AG10803 (cell line): Measurements from ENCODE around the gene APP.

Experiments
- DNase-seq: peaks from one replicate; pipeline ENCODE4 v3.0.0; 2010; ENCODE audit warnings: low read depth
- H3K4me3 ChIP-seq: 2 replicates; pipeline ENCODE4 v1.5.1; 2011; ENCODE audit warnings: mild to moderate bottlenecking, low read length, control low read depth
- TF ChIP-seq, protein P1 (sequence below): conservative IDR thresholded peaks from 2 replicates; pipeline ENCODE4 v1.5.1; 2011; ENCODE audit warnings: mild to moderate bottlenecking, low read length, control low read depth, inconsistent platforms

APP gene

DNA sequence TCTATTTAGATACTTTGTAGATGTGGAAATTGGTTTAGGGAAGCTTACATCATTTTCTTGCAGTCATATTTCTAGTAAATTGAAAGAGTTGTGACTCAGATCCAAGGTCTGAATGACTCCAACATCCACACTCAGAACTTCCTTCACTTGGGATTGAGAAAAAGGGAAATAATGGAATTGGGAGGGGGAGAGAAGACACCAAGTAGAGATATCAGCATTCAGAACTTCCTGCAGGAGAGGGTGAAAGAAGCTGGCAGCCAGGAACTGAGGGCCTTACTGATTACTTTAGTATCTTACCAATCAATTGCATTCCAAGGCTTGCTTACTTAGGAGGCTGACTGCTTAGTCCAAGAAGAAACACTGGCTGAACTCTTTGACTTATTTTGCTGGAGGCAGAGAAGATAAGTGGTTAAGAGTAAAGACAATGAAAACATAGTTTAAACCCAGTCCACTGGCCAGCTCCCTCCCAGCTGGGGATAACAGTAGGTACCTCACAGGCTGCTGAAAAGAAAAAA lies 21.7 kb downstream of the APP start:
- TF ChIP-seq, protein P1, sequence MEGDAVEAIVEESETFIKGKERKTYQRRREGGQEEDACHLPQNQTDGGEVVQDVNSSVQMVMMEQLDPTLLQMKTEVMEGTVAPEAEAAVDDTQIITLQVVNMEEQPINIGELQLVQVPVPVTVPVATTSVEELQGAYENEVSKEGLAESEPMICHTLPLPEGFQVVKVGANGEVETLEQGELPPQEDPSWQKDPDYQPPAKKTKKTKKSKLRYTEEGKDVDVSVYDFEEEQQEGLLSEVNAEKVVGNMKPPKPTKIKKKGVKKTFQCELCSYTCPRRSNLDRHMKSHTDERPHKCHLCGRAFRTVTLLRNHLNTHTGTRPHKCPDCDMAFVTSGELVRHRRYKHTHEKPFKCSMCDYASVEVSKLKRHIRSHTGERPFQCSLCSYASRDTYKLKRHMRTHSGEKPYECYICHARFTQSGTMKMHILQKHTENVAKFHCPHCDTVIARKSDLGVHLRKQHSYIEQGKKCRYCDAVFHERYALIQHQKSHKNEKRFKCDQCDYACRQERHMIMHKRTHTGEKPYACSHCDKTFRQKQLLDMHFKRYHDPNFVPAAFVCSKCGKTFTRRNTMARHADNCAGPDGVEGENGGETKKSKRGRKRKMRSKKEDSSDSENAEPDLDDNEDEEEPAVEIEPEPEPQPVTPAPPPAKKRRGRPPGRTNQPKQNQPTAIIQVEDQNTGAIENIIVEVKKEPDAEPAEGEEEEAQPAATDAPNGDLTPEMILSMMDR = no peak
- no peak overlapping the region for H3K4me3 ChIP-seq
- DNase-seq = peak; percentile 68

DNA sequence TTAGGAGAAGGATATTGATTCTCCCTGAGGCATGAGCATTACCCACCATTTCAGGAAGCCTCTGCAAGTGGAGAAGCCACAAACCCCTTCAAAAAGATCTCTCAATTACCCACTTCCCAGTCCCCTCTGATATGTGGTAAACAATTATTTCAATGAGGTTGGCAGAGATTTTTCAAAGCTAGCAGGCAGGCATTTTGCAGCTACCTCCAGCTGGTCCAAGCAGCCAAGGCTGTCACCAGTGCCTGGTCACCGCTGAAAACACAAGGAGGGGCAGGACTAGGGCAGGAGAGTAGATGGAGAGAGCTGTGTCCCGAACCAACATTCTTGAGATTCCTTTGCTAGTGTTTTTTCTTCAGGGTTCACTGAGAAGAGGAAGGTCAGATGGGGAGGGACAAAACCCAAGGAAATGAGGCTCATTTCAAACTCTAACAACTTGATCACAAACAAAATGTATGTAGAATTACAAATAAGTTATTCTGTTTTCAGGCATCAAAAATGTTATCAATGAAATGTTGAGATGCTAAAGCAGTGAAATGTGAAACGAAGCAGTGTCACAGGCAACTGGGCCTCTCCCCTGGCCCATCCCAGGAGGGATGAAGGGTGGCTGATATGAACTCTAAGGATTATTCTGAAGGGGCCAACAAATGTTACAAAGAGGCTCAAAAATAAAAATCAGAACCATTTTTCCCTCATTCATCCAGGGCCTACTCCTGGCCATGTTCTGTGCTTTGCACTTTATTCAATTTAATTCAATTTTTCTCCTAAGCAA lies 22.3 kb downstream of the APP start:
- H3K4me3 ChIP-seq = no peak overlapping the region
- DNase-seq = peak; percentile 44
- TF ChIP-seq, protein P1 = no peak

DNA sequence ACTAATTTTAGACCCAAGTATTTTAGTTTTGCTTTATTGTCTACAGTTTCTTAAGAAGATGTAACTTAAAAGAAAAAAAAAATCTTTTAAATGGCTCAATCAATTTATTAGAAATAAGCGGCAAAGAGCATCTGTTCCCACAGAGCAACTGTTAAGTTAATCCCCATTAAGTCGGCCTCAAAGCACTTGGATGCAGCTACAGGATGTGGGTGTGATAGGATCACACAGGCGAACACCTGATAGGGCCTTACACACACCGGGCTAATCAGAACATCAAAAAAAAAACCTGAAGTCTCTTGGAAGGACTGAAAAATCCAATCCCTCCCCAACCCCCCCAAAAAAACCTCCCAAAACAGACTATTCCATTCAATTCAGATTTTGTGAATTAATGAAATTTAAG lies 23.0 kb downstream of the APP start:
- TF ChIP-seq, protein P1 = no peak
- H3K4me3 ChIP-seq = no peak overlapping the region
- DNase-seq = no peak

DNA sequence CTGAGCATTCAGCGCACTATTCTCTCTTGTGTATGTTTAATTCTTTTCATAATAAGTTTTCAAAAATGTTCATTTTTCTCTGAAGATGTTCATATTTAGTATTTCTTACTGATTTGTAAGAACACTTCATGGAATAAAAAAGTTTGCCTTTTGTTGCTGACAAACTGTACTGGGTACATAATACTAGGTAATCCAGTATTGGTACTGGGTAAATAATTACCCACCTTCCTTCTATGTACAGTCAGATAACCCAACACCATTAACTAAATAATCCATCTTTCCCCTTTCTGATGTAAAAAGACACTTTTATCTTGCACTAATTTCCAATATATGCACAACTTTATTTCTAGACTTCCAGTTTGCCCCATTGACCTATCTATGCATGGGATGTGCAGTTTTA lies 23.9 kb downstream of the APP start:
- TF ChIP-seq, protein P1 = no peak
- DNase-seq = no peak
- no peak overlapping the region for H3K4me3 ChIP-seq

DNA sequence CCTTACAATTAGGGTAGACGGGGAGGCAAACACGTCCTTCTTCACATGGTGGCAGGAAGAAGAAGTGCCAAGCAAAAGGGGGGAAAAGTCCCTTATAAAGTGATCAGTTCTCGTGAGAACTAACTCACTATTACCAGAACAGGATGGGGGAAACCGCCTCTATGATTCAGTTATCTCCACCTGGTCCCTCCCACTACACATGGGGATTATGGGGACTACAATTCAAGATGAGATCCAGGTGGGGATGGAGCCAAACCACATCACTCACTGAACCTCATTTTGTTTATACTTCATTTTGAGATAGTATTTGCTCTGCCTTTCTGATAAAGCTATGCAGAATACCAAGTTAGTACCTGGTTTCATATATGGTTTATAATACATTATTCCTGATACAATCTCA lies 26.5 kb downstream of the APP start:
- TF ChIP-seq, protein P1 = no peak
- DNase-seq = no peak
- no peak overlapping the region for H3K4me3 ChIP-seq

DNA sequence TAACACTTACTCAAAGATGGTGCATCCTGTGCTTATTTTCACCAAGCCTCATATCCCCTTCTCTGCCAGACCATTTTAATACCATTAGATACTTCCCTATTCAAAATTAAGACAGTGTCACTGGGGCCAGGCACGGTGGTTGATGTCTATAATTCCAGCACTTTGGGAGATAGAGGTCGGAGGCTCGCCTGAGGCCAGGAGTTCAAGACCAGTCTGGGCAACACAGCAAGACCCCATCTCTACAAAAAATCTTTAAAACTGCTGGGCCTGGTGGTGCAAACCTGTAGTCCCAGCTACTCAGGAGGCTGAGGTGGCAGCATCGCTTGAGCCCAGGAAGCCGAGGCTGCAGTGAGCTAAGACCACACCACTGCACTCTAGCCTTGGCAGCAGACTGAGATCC lies 28.2 kb downstream of the APP start:
- DNase-seq = no peak

More for the DNA sequence above, 28.2 kb downstream of the APP start:
- no peak overlapping the region for H3K4me3 ChIP-seq
- TF ChIP-seq, protein P1 = no peak
